Smooth muscle cell (in vitro differentiated cells): Measurements from ENCODE around the gene WDR1. TPM values are rescaled to one million over a fixed set of nuclear protein-coding genes. Genes with fewer than 3 reads are reported as not detected.

Experiments
- DNase-seq: peaks from one replicate; lab custom pipeline; 2025; ENCODE audit not compliant: unreplicated experiment; lab: John Stamatoyannopoulos, UW
- H2AFZ ChIP-seq: fragments of 200-600 bp; sonication (generic); 2 replicates; pipeline ENCODE4 v1.6.0; 2016; ENCODE audit warnings: antibody characterized with exemption, low read depth, mild to moderate bottlenecking
- H3F3A ChIP-seq: fragments of 200-600 bp; sonication (generic); 2 replicates; pipeline ENCODE4 v1.6.0; 2017; ENCODE audit warnings: antibody characterized with exemption, low read depth
- H3K27ac ChIP-seq: fragments of 200-600 bp; sonication (generic); 2 replicates; pipeline ENCODE4 v1.5.1; 2016; ENCODE audit warnings: low read depth, mild to moderate bottlenecking
- H3K27me3 ChIP-seq: fragments of 200-600 bp; sonication (generic); 2 replicates; pipeline ENCODE4 v1.6.1; 2016; ENCODE audit warnings: low read depth, mild to moderate bottlenecking
- H3K36me3 ChIP-seq: fragments of 200-600 bp; sonication (generic); 2 replicates; pipeline ENCODE4 v1.5.1; 2016; ENCODE audit warnings: low read depth
- H3K4me1 ChIP-seq: fragments of 200-600 bp; sonication (generic); 2 replicates; pipeline ENCODE4 v1.5.1; 2016; ENCODE audit warnings: low read depth
- H3K4me2 ChIP-seq: fragments of 200-600 bp; sonication (generic); 2 replicates; pipeline ENCODE4 v1.6.0; 2016; ENCODE audit warnings: mild to moderate bottlenecking
- H3K4me3 ChIP-seq: fragments of 200-600 bp; sonication (generic); 2 replicates; pipeline ENCODE4 v1.5.1; 2016; ENCODE audit warnings: mild to moderate bottlenecking
- H3K79me2 ChIP-seq: fragments of 200-600 bp; sonication (generic); 2 replicates; pipeline ENCODE4 v1.6.0; 2016; ENCODE audit warnings: low read depth, mild to moderate bottlenecking
- H3K9ac ChIP-seq: fragments of 200-600 bp; sonication (generic); 2 replicates; pipeline ENCODE4 v1.6.0; 2016; ENCODE audit warnings: low read depth
- H3K9me3 ChIP-seq: fragments of 200-600 bp; sonication (generic); replicated peaks from 2 replicates; pipeline ENCODE4 v1.5.1; 2016; ENCODE audit warnings: low read depth
- H4K20me1 ChIP-seq: fragments of 200-600 bp; sonication (generic); 2 replicates; pipeline ENCODE4 v1.6.0; 2016; ENCODE audit warnings: low read depth
- WGBS: methylation state at CpG from one replicate; pipeline ENCODE4 v1.1.7; 2016; ENCODE audit warnings: low lambda C conversion rate; 5-methylcytosine and 5-hydroxymethylcytosine counted together
- polyA plus RNA-seq: library from polyadenylated mRNA; unstranded; fragments of >200 nt; fragmentation: Nextera tagmentation; extraction: Ambion mirVana; gene quantifications from 2 replicates; pipeline ENCODE4 v1.2.1, GENCODE V29; 2016
- total RNA-seq: library from RNA; depleted of rRNA; stranded (reverse); fragments of >200 nt; gene quantifications from 2 replicates; pipeline ENCODE4 v1.2.3, GENCODE V29; 2014
- TF ChIP-seq, protein P1 (sequence below): fragments of 200-600 bp; sonication (generic); IDR thresholded peaks from 2 replicates; pipeline ENCODE4 v1.5.1; 2017; ENCODE audit warnings: borderline replicate concordance, mild to moderate bottlenecking, antibody characterized with exemption; ENCODE audit not compliant: insufficient read depth, poor library complexity, severe bottlenecking

The WDR1 gene
- total and polyA plus RNA-seq, 2 experiments from 2014 or later = 259 to 273 TPM

DNA sequence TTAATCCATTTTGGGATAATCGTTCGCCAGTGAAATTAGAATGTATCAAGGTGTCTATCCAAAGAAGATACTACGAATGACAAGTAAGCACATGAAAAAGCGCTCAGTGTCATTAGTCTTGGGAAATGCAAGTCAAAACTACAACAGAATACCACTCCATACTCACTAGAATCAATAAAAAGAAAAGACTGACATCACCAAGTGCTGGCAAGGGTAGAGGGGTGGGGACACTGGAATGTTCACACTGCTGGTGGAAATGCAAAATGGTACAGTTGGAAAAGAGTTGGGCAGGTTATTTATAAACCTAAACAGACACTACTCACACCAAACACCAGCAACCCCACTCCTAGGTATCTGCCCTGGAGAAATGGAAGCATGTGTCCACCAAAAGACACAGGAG lies 11.2 kb downstream of the WDR1 start:
- Histone ChIP-seq H3K27me3 (no peaks in the 10 kb centered on the region), H3K9ac (no peak overlapping the region), H3K4me2 (peak overlapping the region; percentile 78), H3K4me3 (no peak overlapping the region), H3K79me2 (peaks cover 92% of the 10 kb centered on the region), H3K36me3 (no peaks in the 10 kb centered on the region), H2AFZ (no peak overlapping the region), H3K9me3 (no peaks in the 10 kb centered on the region), H4K20me1 (peaks cover 100% of the 10 kb centered on the region), H3K4me1 (peaks cover 58% of the 10 kb centered on the region), H3F3A (peaks cover 35% of the 10 kb centered on the region), H3K27ac (peak overlapping the region; percentile 89)
- DNase-seq = no peak
- TF ChIP-seq, protein P1, sequence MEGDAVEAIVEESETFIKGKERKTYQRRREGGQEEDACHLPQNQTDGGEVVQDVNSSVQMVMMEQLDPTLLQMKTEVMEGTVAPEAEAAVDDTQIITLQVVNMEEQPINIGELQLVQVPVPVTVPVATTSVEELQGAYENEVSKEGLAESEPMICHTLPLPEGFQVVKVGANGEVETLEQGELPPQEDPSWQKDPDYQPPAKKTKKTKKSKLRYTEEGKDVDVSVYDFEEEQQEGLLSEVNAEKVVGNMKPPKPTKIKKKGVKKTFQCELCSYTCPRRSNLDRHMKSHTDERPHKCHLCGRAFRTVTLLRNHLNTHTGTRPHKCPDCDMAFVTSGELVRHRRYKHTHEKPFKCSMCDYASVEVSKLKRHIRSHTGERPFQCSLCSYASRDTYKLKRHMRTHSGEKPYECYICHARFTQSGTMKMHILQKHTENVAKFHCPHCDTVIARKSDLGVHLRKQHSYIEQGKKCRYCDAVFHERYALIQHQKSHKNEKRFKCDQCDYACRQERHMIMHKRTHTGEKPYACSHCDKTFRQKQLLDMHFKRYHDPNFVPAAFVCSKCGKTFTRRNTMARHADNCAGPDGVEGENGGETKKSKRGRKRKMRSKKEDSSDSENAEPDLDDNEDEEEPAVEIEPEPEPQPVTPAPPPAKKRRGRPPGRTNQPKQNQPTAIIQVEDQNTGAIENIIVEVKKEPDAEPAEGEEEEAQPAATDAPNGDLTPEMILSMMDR = no peak
- 94% methylated on average over 4 of the region's 4 CpGs for WGBS

DNA sequence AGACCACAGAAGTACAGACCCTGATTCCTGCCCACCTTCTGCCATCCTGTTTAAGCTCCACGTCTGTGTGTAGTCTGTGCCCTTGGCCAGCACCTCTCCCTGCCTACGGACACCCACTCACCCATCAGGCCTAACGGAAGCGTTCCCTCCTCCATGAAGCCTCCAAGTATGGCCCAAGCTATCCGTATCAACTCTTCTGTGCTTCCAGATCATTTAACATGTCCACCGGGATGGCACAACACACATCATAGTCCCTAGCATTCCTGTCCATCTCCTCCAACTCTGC lies 11.7 kb downstream of the WDR1 start:
- H3K36me3 ChIP-seq = no peaks in the 10 kb centered on the region
- H3F3A ChIP-seq = peaks cover 35% of the 10 kb centered on the region
- TF ChIP-seq, protein P1 = no peak
- DNase-seq = no peak
- WGBS = 84% methylated on average over 6 of the region's 6 CpGs
- peak overlapping the region; percentile 89 for H3K27ac ChIP-seq
- H3K4me1 ChIP-seq = peaks cover 58% of the 10 kb centered on the region
- no peaks in the 10 kb centered on the region for H3K9me3 ChIP-seq
- H3K9ac ChIP-seq = no peak overlapping the region
- H3K79me2 ChIP-seq = peaks cover 92% of the 10 kb centered on the region
- no peak overlapping the region for H2AFZ ChIP-seq
- H3K27me3 ChIP-seq = no peaks in the 10 kb centered on the region
- H3K4me2 ChIP-seq = peak overlapping the region; percentile 78
- peaks cover 100% of the 10 kb centered on the region for H4K20me1 ChIP-seq
- no peak overlapping the region for H3K4me3 ChIP-seq

DNA sequence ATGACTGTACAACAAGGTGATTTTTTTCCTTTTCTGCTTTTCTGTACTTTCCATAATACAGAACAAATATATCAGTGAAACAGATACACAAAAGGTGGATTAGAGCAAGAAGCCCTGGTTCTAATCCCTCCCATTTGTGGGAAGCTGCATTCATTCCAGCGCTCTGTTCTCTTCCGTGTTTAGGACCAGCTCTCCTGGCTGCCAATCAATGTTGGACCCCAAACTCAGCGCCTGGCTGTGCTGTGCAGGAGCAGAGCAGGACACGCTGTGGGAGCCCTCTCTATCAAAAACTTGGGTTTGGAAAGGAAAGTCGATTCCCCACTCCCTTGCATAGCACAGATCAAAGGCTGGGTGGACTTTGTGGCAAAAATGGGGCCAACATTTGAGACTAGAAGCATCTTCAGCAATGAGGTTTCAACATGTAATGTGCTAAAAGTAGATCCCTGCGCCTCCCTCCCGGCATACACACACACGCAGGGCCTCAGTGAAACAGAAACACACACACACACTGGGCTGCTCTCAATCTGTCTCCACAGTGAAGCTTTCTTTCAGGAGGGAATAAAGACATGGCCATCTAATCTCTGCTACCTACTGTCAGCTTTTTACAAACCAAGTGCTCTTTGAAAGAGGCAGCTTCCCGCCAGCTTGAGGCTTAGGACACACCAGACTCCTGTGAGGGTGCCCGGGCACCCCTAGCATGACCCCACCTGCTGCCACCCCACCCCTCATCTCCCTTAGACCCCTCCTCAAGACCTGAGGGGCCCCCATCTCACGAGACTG lies 12.2 kb downstream of the WDR1 start:
- H3K27ac ChIP-seq = peak overlapping the region; percentile 89
- no peak overlapping the region for H3K4me3 ChIP-seq
- H3K9ac ChIP-seq = no peak overlapping the region
- H4K20me1 ChIP-seq = peaks cover 100% of the 10 kb centered on the region
- no peak for DNase-seq
- 74% methylated on average over 11 of the region's 11 CpGs for WGBS
- no peaks in the 10 kb centered on the region for H3K36me3 ChIP-seq
- H2AFZ ChIP-seq = no peak overlapping the region
- TF ChIP-seq, protein P1 = no peak
- H3K4me2 ChIP-seq = peak overlapping the region; percentile 78
- no peaks in the 10 kb centered on the region for H3K27me3 ChIP-seq
- peaks cover 58% of the 10 kb centered on the region for H3K4me1 ChIP-seq
- peaks cover 31% of the 10 kb centered on the region for H3F3A ChIP-seq
- H3K9me3 ChIP-seq = no peaks in the 10 kb centered on the region
- H3K79me2 ChIP-seq = peaks cover 92% of the 10 kb centered on the region
